Activated naive CD4-positive, alpha-beta T cell (primary cell): ENCODE results near the gene LRP8.

Experiments
- DNase-seq, 4 experiments: peaks; one replicate each; lab custom pipeline; 2025; lab: John Stamatoyannopoulos, UW

The LRP8 gene

GRCh38 chr1:53359934-53360276 is 32.0 kb upstream of the LRP8 start:
- DNase-seq, result no peak

DNA sequence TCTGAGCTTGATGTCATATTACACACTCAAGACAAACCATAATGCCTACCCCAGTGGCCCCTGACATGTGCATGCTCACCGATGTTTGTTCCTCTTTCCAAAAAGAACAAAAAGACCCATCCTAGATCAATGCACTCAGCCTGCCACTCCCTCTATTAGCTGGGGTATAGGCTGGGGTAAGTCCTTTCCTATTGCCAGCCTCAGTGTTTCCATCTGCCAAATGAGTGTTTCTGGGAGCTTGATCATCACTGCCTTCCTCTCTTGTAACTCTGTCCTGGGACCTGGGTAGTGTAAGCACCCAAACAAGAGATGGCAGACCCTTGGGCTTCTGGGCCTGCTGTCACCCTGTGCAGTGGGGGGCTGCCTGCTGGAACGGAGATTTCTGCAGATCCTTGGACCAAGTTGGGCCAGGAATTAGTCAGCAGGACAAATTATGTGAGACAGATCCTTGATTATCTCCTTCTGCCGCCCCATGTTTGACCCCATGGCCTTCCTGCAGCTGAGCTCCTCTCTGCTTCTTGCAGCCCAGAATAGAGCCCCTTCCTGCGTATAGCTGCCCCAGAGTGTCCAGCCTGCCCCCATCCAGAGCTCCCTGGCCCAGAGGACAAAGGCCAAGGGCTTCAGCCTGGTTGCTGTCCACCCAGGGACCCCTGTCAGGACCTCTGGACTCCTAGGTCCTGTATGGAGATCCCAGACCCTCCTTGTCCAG is 31.5 kb upstream of the LRP8 start:
- DNase-seq, result no peak

- no peak for DNase-seq
Measured at GRCh38 chr1:53356637-53357036, 28.8 kb upstream of the LRP8 start.

- DNase-seq, result no peak
Measured at GRCh38 chr1:53354119-53354518, 26.2 kb upstream of the LRP8 start.

DNA sequence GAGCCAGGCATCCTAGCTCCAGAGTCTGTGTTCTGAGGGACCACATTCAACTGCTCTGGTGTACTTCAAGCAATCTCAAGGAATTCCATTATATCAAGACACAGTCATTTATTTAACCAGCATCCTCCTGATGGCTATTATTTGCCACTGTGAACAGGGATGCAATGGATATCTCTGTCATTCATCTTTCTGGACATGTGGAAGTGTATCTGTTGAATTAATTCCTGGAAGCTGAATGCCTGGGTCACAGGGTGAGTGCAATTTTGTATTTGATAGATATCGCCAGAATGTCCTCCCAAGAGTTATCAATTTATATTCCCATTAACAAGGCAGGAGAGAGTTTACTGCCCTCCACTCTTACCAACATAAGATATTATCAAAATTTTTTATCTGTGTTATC is 24.7 kb upstream of the LRP8 start:
- DNase-seq, result no peak

- DNase-seq, result no peak
Measured at GRCh38 chr1:53350853-53351767, 23.2 kb upstream of the LRP8 start.

- no peak for DNase-seq
Measured at GRCh38 chr1:53349968-53350852, 22.3 kb upstream of the LRP8 start.

GRCh38 chr1:53349369-53349835 is 21.5 kb upstream of the LRP8 start:
- DNase-seq, result no peak

DNA sequence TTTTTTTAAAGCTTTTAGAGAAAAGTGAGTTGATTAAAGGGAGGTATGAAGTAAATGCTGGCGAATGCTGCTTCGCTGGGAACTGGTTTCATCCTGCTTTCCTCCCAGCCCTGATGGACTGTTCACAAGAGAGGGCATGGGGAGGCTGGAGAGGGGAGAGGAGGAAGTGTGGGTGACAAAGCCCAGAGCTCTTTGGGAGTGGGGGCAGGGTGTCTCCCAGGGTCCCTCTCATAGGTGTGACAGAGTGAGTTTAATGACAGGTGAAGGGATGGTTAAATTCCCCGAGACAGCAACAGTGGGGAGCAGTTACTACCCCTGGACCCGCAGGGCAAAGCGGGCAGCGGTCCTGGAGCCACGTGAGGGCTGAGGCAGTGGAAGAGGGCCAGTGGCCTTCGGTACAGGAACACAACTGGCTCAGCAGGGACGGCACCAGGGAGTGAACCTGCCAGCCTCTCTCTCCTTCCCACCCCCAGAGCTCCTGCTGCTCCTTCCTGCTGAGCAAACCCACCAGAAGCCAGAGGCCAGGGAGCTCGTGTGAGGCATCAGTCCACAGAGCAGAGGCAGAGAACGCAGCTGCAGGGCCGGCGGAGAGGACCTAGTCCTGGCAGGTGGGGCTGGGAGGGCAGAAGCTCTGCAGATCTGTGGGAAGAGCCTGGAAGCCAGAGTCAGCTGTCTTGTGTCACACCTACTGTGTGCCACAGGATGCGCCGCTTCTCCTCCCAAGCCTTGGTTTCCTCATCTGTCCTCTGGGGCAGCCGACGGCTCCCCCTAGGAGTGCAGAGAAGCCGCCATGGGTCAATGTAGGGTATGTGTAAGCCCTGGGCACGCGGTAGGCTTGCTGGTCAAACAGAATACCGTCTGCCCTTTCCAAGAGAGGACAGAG is 20.9 kb upstream of the LRP8 start:
- DNase-seq, result no peak

DNA sequence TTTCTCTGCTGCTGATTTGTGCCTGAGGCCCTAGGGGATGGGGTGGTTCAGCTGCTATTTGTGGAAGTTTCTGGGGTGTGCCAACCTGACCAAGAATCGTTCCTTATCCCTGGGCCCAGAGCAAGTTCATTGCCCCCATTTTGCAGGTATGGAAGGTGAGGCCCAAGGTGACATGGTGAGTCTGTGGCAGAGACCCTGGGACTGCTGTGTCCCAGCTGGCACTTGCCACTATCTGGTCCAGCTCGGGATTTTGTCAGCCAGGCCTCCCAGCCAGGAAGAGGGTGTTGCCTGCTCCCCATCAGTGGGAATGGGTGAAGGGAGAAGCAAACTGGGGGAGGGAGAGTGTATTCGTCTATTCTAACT is 18.9 kb upstream of the LRP8 start:
- DNase-seq, result no peak

DNA sequence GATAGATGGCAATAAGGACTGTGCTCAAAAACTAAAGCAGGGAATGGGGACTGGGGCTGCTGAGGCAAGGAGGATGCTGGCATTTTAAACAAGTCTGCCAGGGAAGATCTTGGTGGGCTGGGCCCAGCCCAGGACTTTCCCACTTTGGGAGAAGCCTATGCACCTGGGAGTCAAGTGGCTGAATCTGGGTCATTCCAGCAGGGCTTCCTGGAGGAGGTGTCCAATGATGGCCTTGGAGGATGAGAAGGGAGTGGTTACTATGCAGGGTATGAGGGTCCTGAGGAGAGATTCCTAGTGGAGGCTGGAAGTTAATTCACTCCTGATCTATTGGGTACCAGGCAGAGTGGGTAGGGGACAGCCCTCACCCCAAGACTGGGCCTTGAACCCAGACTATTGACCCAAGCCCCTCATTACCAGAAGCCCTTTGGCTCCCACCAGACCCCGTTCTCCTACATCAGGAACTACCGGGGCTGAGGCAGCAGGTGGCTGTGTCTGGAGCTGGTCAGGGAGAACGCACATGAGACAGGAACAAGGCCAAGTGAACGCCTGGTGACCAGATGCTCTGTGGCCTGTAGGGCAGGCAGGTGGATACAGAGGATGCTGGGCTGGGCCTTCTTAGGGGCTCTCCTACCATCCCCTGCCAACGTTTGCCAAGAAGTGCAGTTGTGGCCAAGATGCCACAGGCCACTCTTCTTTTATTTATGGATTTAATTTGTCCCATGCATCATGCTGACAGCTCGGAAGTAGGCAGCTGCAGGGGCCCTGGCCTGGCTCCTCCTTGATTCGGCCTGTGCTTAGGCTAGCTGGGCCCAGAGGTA is 18.3 kb upstream of the LRP8 start:
- DNase-seq, result no peak

DNA sequence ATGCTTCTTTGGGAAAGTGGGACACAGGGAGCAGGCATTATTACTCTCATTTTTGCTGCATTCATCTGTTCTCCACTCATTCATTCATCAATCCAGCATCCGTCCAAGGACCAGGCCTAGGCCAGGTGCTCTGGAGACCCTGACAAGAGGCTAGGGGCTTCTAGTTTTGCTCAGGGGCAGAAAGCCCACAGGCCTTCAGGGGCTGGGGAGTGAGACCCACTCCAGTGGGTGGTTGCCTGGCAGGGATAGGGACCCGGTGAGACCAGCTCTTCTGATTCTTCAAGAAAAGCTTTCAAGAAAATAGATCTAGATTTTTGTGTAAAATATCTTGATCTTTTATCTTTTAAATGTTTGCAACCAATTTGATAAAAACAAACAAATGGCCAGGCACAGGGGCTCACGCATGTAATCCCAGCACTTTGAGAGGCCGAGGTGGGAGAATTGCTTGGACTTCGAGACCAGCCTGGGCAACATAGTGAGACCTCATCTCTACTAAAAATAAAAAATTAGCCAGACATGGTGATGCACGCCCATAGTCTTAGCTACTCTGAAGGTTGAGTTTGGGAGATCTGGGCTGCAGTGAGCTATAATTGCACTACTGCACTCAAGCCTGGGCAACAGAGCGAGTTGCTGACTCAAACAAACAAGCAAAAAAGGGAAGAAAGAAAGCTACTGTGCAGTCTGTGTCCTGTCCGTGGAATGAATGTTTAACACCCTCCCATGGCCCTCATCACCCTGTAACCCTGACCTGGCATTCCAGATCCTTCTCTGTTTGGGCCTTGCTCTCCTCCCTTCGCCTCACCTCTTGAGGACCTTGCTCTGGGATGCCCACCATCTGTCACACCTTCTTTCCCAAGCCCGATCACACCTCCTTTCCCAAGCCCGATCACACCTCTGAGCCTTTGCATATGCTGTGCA is 17.3 kb upstream of the LRP8 start:
- no peak for DNase-seq

DNA sequence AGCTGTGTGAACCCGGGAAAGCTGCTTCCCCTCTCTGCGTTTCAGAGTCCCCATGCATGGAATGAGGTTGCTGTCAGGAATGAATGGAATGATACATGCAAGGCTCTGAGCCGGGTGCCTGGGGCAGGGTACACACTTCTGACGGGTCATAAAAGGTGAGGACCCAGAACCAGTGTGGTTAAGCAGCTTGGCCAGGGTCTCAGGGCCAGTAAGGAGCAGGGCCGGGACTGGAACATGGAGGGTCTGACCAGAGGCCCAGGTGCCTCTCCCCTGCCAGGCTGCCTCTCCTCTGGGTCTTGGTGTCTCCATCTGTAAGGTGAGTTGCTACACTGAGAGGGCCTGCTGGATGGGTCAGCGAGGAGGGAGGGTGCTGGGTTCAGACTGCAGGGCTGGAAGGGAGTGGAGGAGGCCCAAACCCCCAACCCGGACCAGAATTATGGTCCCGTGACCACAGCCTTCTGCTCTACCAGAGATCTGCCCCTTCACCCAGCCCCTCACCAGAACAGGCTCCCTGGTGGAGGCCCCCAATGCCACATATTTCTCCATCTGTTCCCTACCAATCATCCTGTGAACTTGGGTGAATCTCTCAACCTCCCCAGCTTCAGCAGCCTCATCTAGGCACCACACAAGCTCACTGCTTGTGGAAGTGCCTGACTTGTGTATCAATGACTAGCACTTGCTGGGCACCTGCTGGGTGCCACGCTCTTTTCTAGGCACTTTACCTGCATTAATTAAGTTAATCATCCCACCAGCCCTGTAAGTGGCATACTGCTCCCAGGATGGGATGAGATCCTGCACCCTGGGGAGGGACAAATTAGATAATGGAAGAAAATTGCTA is 16.2 kb upstream of the LRP8 start:
- no peak for DNase-seq

- DNase-seq, result no peak
Measured at GRCh38 chr1:53342735-53343470, 15.0 kb upstream of the LRP8 start.

- no peak for DNase-seq
Measured at GRCh38 chr1:53341961-53342707, 14.3 kb upstream of the LRP8 start.

- no peak for DNase-seq
Measured at GRCh38 chr1:53341521-53341895, 13.6 kb upstream of the LRP8 start.
